Trophoblast cell (in vitro differentiated cells and primary cell): Measurements from ENCODE around the gene CLDN5.

Experiments used
- DNase-seq, 2 donors: peaks; one replicate each; pipeline ENCODE4 v3.0.0-alpha.2; 2016
- H2AFZ ChIP-seq: 2 replicates; pipeline ENCODE4 v1.6.1; 2013; ENCODE audit warnings: low read length, moderate library complexity, mild to moderate bottlenecking; ENCODE audit not compliant: insufficient read depth, poor library complexity
- H2AK5ac ChIP-seq: 2 replicates; pipeline ENCODE4 v1.6.1; 2013; ENCODE audit warnings: mild to moderate bottlenecking, low read length
- H2BK120ac ChIP-seq: 2 replicates; pipeline ENCODE4 v1.6.1; 2013; ENCODE audit warnings: low read length, mild to moderate bottlenecking, moderate library complexity; ENCODE audit not compliant: insufficient read depth, poor library complexity
- H2BK12ac ChIP-seq: 2 replicates; pipeline ENCODE4 v1.6.1; 2013; ENCODE audit warnings: mild to moderate bottlenecking, low read length, moderate library complexity
- H2BK5ac ChIP-seq: 2 replicates; pipeline ENCODE4 v1.6.1; 2013; ENCODE audit warnings: low read length, low read depth, moderate library complexity, mild to moderate bottlenecking; ENCODE audit not compliant: poor library complexity
- H3K14ac ChIP-seq: 2 replicates; pipeline ENCODE4 v1.6.1; 2013; ENCODE audit warnings: mild to moderate bottlenecking, low read length
- H3K18ac ChIP-seq: 2 replicates; pipeline ENCODE4 v1.6.1; 2013; ENCODE audit warnings: mild to moderate bottlenecking, low read length
- H3K23ac ChIP-seq: 2 replicates; pipeline ENCODE4 v1.6.1; 2013; ENCODE audit warnings: low read length
- H3K27ac ChIP-seq: 2 replicates; pipeline ENCODE4 v1.5.1; 2013; ENCODE audit warnings: low read depth, mild to moderate bottlenecking, inconsistent platforms, low read length, moderate library complexity
- H3K27me3 ChIP-seq: 2 replicates; pipeline ENCODE4 v1.6.1; 2013; ENCODE audit warnings: inconsistent platforms, mild to moderate bottlenecking, low read length, moderate library complexity; ENCODE audit not compliant: insufficient read depth
- H3K36me3 ChIP-seq, 2 experiments: 1 replicate in 1 of 2; 2 replicates in 1 of 2; pipeline ENCODE4 v1.6.1; 2013; ENCODE audit warnings: low read length in 2 of 2, mild to moderate bottlenecking in 2 of 2, moderate library complexity in 1 of 2; ENCODE audit not compliant: insufficient read depth in 2 of 2, control insufficient read depth in 1 of 2
- H3K4ac ChIP-seq: 2 replicates; pipeline ENCODE4 v1.6.1; 2013; ENCODE audit warnings: low read depth, mild to moderate bottlenecking, low read length, moderate library complexity
- H3K4me1 ChIP-seq, 2 experiments: 1 replicate in 1 of 2; 2 replicates in 1 of 2; pipeline ENCODE4 v1.6.1; 2013; ENCODE audit warnings: low read length in 2 of 2, mild to moderate bottlenecking in 2 of 2, moderate library complexity in 1 of 2; ENCODE audit not compliant: insufficient read depth in 2 of 2, control insufficient read depth in 1 of 2
- H3K4me2 ChIP-seq: 2 replicates; pipeline ENCODE4 v1.6.1; 2013; ENCODE audit warnings: inconsistent platforms, mild to moderate bottlenecking, low read length, moderate library complexity
- H3K4me3 ChIP-seq: 2 replicates; pipeline ENCODE4 v1.5.1; 2013; ENCODE audit warnings: mild to moderate bottlenecking, low read depth, low read length, inconsistent platforms
- H3K79me1 ChIP-seq: one replicate; pipeline ENCODE4 v1.6.1; 2013; ENCODE audit warnings: low read length
- H3K79me2 ChIP-seq: 2 replicates; pipeline ENCODE4 v1.6.1; 2013; ENCODE audit warnings: low read length, mild to moderate bottlenecking; ENCODE audit not compliant: control insufficient read depth, insufficient read depth, poor library complexity
- H3K9ac ChIP-seq: 2 replicates; pipeline ENCODE4 v1.6.1; 2013; ENCODE audit warnings: mild to moderate bottlenecking, low read length
- H3K9me3 ChIP-seq: 2 replicates; pipeline ENCODE4 v1.6.1; 2013; ENCODE audit warnings: low read depth, mild to moderate bottlenecking, control low read depth, inconsistent platforms, low read length; ENCODE audit not compliant: insufficient read depth
- H4K12ac ChIP-seq: 2 replicates; pipeline ENCODE4 v1.6.1; 2013; ENCODE audit warnings: low read depth, mild to moderate bottlenecking, low read length, moderate library complexity
- H4K8ac ChIP-seq: 2 replicates; pipeline ENCODE4 v1.6.1; 2013; ENCODE audit warnings: low read depth, mild to moderate bottlenecking, low read length, moderate library complexity
- H4K91ac ChIP-seq: one replicate; pipeline ENCODE4 v1.6.1; 2013; ENCODE audit warnings: low read depth, mild to moderate bottlenecking, low read length, moderate library complexity
- WGBS: extraction: QIAGEN DNeasy Blood & Tissue Kit; methylation state at CpG from one replicate; pipeline ENCODE4 v1.1.7; 2013; ENCODE audit warnings: missing lambda C conversion rate; ENCODE audit not compliant: insufficient read length, insufficient coverage; ENCODE audit errors: extremely low coverage; 5-methylcytosine and 5-hydroxymethylcytosine counted together

The CLDN5 gene

DNA sequence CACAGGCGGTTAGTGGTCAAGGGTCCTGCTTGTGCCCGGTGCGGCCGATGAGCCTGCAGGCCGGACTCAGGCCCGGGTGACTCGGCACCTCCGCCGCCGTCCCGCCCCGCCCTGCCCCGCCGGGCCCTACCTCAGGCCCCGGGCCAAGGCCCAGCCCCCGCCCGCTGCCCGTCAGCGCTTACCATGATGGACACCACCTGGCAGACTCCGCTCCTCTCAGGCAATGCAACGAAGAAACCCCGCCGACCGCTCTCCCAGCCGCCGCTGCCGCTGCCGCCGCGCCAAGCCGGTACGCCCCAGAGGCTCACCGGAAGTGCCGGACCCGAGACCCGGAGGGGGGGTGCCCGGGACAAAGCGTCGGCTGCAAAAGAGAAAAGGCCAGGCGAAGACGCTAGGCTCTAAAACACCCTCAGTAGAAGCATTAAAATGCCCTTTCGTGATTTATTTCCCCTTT, 45.3 kb downstream of the CLDN5 start, which contains the start of gene UFD1:
Gene UFD1, minus strand, starts transcription at position 293 of the 454 bp plus-strand sequence. Its CDS starts 108 bp downstream, at position 185.
- H2BK5ac ChIP-seq, result peak within 1 kb of the TSS; percentile 97
- H3K79me1 ChIP-seq, result peaks cover 9% of the 10 kb centered on the region
- peak within 1 kb of the TSS; percentile 85 for H4K91ac ChIP-seq
- peaks cover 15 to 20% of the 10 kb centered on the region in 2 experiments for H3K36me3 ChIP-seq
- peak within 1 kb of the TSS; percentile 87 for H3K27ac ChIP-seq
- H4K8ac ChIP-seq, result peak within 1 kb of the TSS; percentile 88
- peak within 1 kb of the TSS; percentile 52 for H4K12ac ChIP-seq
- no peaks in the 10 kb centered on the region for H3K27me3 ChIP-seq
- peak within 1 kb of the TSS; percentile 45 for H2AK5ac ChIP-seq
- H3K4me3 ChIP-seq, result peak within 1 kb of the TSS; percentile 93
- no peak within 1 kb of the TSS for H2BK12ac ChIP-seq
- peak within 1 kb of the TSS; percentile 94 for H2AFZ ChIP-seq
- H3K79me2 ChIP-seq, result peaks cover 16% of the 10 kb centered on the region
- DNase-seq, result peak; percentile 64 to 74
- WGBS, result no CpG with 5 or more reads among the region's 42 CpGs
- H3K18ac ChIP-seq, result peak within 1 kb of the TSS; percentile 87
- H2BK120ac ChIP-seq, result peak within 1 kb of the TSS; percentile 86
- H3K14ac ChIP-seq, result peak within 1 kb of the TSS; percentile 81
- H3K9ac ChIP-seq, result peak within 1 kb of the TSS; percentile 94
- H3K9me3 ChIP-seq, result no peaks in the 10 kb centered on the region
- no peak within 1 kb of the TSS for H3K23ac ChIP-seq
- peaks cover 4 to 7% of the 10 kb centered on the region in 2 experiments for H3K4me1 ChIP-seq
- H3K4ac ChIP-seq, result peak within 1 kb of the TSS; percentile 98
- H3K4me2 ChIP-seq, result peak within 1 kb of the TSS; percentile 99

DNA sequence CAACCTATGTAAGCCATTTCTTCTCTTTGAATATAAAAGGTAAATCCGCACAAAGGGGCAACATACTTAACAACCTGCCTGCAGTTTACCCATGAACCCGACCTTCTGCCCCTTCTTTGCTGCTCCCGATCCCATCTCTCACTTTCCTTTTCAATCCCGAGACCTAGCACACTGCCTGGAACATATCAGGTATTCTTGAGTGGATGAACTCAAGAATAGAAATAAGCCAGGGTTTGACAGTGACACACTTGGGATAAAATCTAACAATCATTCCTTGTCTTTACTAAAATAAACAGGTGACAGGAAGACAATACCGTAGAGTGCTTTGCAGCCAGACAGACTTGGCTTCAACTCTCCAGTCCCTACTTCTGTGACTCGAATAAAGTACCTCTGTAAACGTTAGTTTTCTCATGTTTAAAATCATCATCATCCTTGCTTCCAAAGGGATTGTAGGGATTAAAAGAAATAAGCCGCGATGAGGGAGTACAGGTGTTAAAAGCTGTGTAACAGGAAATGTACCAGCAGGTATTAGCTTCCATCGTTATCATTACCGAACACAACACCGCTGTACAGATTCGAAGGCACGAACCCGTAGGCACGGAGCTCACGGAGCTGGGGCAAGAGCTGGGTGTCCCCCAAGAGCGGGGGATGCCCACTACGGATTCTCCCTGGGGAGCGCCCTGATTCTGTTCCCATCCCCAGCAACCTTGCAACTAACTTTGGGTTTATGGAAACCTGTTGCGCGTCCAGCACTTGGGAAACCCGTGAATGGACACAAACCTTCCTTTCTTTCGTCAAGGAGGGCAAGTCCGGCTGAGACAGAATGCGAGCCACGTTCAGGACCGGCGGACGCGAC, 45.9 kb downstream of the CLDN5 start:
- H4K8ac ChIP-seq, result peak overlapping the region; percentile 5
- H4K91ac ChIP-seq, result peak overlapping the region; percentile 85
- peak overlapping the region; percentile 98 for H3K4ac ChIP-seq
- peak overlapping the region; percentile 12 for H3K18ac ChIP-seq
- peaks cover 4 to 7% of the 10 kb centered on the region in 2 experiments for H3K4me1 ChIP-seq
- H3K27me3 ChIP-seq, result no peaks in the 10 kb centered on the region
- peaks cover 19 to 24% of the 10 kb centered on the region in 2 experiments for H3K36me3 ChIP-seq
- H2AK5ac ChIP-seq, result no peak overlapping the region
- peaks cover 9% of the 10 kb centered on the region for H3K79me1 ChIP-seq
- no CpG with 5 or more reads among the region's 31 CpGs for WGBS
- peak overlapping the region; percentile 50 for H3K23ac ChIP-seq
- H3K9ac ChIP-seq, result peak overlapping the region; percentile 78
- peak overlapping the region; percentile 41 for H3K27ac ChIP-seq
- peak overlapping the region; percentile 22 for H4K12ac ChIP-seq
- H3K79me2 ChIP-seq, result peaks cover 16% of the 10 kb centered on the region
- peak in 1 of 2 donors; percentile 27 for DNase-seq
- H2BK5ac ChIP-seq, result peak overlapping the region; percentile 83
- H3K4me2 ChIP-seq, result peak overlapping the region; percentile 99
- H2BK12ac ChIP-seq, result no peak overlapping the region
- H2BK120ac ChIP-seq, result no peak overlapping the region
- H2AFZ ChIP-seq, result peak overlapping the region; percentile 40
- H3K9me3 ChIP-seq, result no peaks in the 10 kb centered on the region
- peak overlapping the region; percentile 18 for H3K14ac ChIP-seq
- peak overlapping the region; percentile 89 for H3K4me3 ChIP-seq

- no peak overlapping the region for H4K8ac ChIP-seq
- H3K79me2 ChIP-seq, result peaks cover 16% of the 10 kb centered on the region
- no peak overlapping the region for H2BK120ac ChIP-seq
- peaks cover 9% of the 10 kb centered on the region for H3K79me1 ChIP-seq
- H3K27me3 ChIP-seq, result no peaks in the 10 kb centered on the region
- DNase-seq, result no peak
- H3K9ac ChIP-seq, result no peak overlapping the region
- H3K4ac ChIP-seq, result peak overlapping the region; percentile 98
- H2AFZ ChIP-seq, result no peak overlapping the region
- H3K4me3 ChIP-seq, result no peak overlapping the region
- no peak overlapping the region for H4K12ac ChIP-seq
- no peak overlapping the region for H2BK5ac ChIP-seq
- H3K27ac ChIP-seq, result no peak overlapping the region
- no CpG with 5 or more reads among the region's 5 CpGs for WGBS
- peaks cover 25 to 28% of the 10 kb centered on the region in 2 experiments for H3K36me3 ChIP-seq
- H2AK5ac ChIP-seq, result no peak overlapping the region
- no peak overlapping the region for H4K91ac ChIP-seq
- no peak overlapping the region for H2BK12ac ChIP-seq
- H3K9me3 ChIP-seq, result no peaks in the 10 kb centered on the region
- no peak overlapping the region for H3K18ac ChIP-seq
- peak overlapping the region; percentile 50 for H3K23ac ChIP-seq
- H3K4me1 ChIP-seq, result peaks cover 4 to 7% of the 10 kb centered on the region in 2 experiments
- no peak overlapping the region for H3K14ac ChIP-seq
- peak overlapping the region; percentile 99 for H3K4me2 ChIP-seq
Measured at GRCh38 chr22:19477321-19478044, 46.7 kb downstream of the CLDN5 start.

- H3K9ac ChIP-seq, result no peak overlapping the region
- H3K4me1 ChIP-seq, result peaks cover 4 to 7% of the 10 kb centered on the region in 2 experiments
- peaks cover 16% of the 10 kb centered on the region for H3K79me2 ChIP-seq
- no peak overlapping the region for H4K91ac ChIP-seq
- H3K14ac ChIP-seq, result no peak overlapping the region
- H3K23ac ChIP-seq, result no peak overlapping the region
- no peak overlapping the region for H4K12ac ChIP-seq
- no peak overlapping the region for H2BK12ac ChIP-seq
- peaks cover 34 to 39% of the 10 kb centered on the region in 2 experiments for H3K36me3 ChIP-seq
- H3K27ac ChIP-seq, result no peak overlapping the region
- no CpG with 5 or more reads among the region's 3 CpGs for WGBS
- H3K79me1 ChIP-seq, result peaks cover 9% of the 10 kb centered on the region
- H3K4me2 ChIP-seq, result no peak overlapping the region
- H2AK5ac ChIP-seq, result no peak overlapping the region
- H3K18ac ChIP-seq, result no peak overlapping the region
- DNase-seq, result no peak
- H3K27me3 ChIP-seq, result no peaks in the 10 kb centered on the region
- no peak overlapping the region for H2BK5ac ChIP-seq
- H2BK120ac ChIP-seq, result no peak overlapping the region
- no peak overlapping the region for H3K4ac ChIP-seq
- no peak overlapping the region for H3K4me3 ChIP-seq
- H4K8ac ChIP-seq, result no peak overlapping the region
- H3K9me3 ChIP-seq, result no peaks in the 10 kb centered on the region
- H2AFZ ChIP-seq, result no peak overlapping the region
Measured at GRCh38 chr22:19476023-19476422, 48.2 kb downstream of the CLDN5 start.
